HepG2 (cell line): ENCODE data around the gene VEZT. TPM values are rescaled to one million over a fixed set of nuclear protein-coding genes. Genes with fewer than 3 reads are reported as not detected.
A peak's percentile ranks its signal among the peaks of the same experiment; 100 is the strongest.

Experiments
- ATAC-seq: fragments of 200-7000 bp; cut with Tn5 transposase; 3 replicates; pipeline ENCODE4 v1.9.1; 2020; ENCODE audit warnings: mild to moderate bottlenecking, moderate library complexity
- BruUV-seq: library from RNA; stranded (reverse); fragments of 400-500 nt; replicated peaks from 2 replicates; lab custom pipeline; 2021; lab: Mats Ljungman, UMichigan
- CTCF ChIA-PET: fragments of 300-600 bp; formaldehyde crosslinking; extraction: SDS; loops from one replicate; lab custom pipeline; 2021; ENCODE audit warnings: low total read pairs, inconsistent platforms, low intra/inter-chr PET ratio; lab: Yijun Ruan, JAX
- POLR2A ChIA-PET: fragments of 350-600 bp; sonication (Branson Sonifier 250); formaldehyde crosslinking; loops from one replicate; lab custom pipeline; 2020; ENCODE audit warnings: antibody characterized with exemption, inconsistent platforms; lab: Yijun Ruan, JAX
- DNase-seq: peaks from one replicate; pipeline ENCODE4 v3.0.0-alpha.2; 2015; ENCODE audit warnings: low spot score
- FAIRE-seq: peaks from 3 replicates; lab custom pipeline; 2011; peaks lifted over from hg19 to GRCh38; lab: Jason Lieb, UNC
- H2AFZ ChIP-seq: one replicate; pipeline ENCODE4 v1.6.1; 2011; ENCODE audit warnings: low read length, inconsistent platforms
- H3K27ac ChIP-seq: fragments of 300-600 bp; 3 replicates; pipeline ENCODE4 v1.8.0; 2011; ENCODE audit warnings: mixed run types, mild to moderate bottlenecking, mixed read lengths, low read length, inconsistent platforms; ENCODE audit not compliant: insufficient read depth; ENCODE audit errors: extremely low read length
- H3K27me3 ChIP-seq, 2 experiments: fragments of 200-600 bp in 1 of 2; 2 replicates in 1 of 2; 3 replicates in 1 of 2; pipeline versions ENCODE4 v1.6.0 to v1.8.0; 2011; ENCODE audit warnings: low read length in 2 of 2, mild to moderate bottlenecking in 2 of 2, moderate library complexity in 2 of 2, inconsistent platforms in 1 of 2; ENCODE audit not compliant: insufficient read depth in 2 of 2, control insufficient read depth in 1 of 2
- H3K36me3 ChIP-seq, 2 experiments: fragments of 200-600 bp in 1 of 2; replicated peaks in 1 of 2; 2 replicates in 1 of 2; 3 replicates in 1 of 2; pipeline versions ENCODE4 v1.5.1 to v1.8.0; 2011; ENCODE audit warnings: low read length in 2 of 2, inconsistent platforms in 1 of 2; ENCODE audit not compliant: insufficient read depth in 2 of 2, control insufficient read depth in 1 of 2
- H3K4me1 ChIP-seq: 2 replicates; pipeline ENCODE4 v1.5.1; 2012; ENCODE audit warnings: low read length, inconsistent platforms; ENCODE audit not compliant: insufficient read depth
- H3K4me2 ChIP-seq: 2 replicates; pipeline ENCODE4 v1.6.0; 2011; ENCODE audit warnings: low read depth, low read length, inconsistent platforms
- H3K4me3 ChIP-seq, 3 experiments: fragments of 200-600 bp in 1 of 3; sonication (generic), shearing (Covaris generic) in 1 of 3; replicated peaks in 1 of 3; 2 replicates each; pipeline ENCODE4 v1.5.1; 2011 to 2016; ENCODE audit warnings: low read length in 3 of 3, inconsistent platforms in 2 of 3, low read depth in 2 of 3, mild to moderate bottlenecking in 2 of 3, control low read depth in 1 of 3, mixed read lengths in 1 of 3; ENCODE audit not compliant: insufficient read depth in 1 of 3
- H3K79me2 ChIP-seq: one replicate; pipeline ENCODE4 v1.6.1; 2011; ENCODE audit warnings: low read length, inconsistent platforms; ENCODE audit not compliant: insufficient read depth
- H3K9ac ChIP-seq: 2 replicates; pipeline ENCODE4 v1.6.0; 2011; ENCODE audit warnings: mild to moderate bottlenecking, low read depth, low read length, inconsistent platforms; ENCODE audit not compliant: insufficient read depth
- H3K9me3 ChIP-seq: 2 replicates; pipeline ENCODE4 v1.5.1; 2012; ENCODE audit warnings: mild to moderate bottlenecking, low read length
- H4K20me1 ChIP-seq: 2 replicates; pipeline ENCODE4 v1.6.0; 2011; ENCODE audit warnings: inconsistent platforms, mild to moderate bottlenecking, low read length, moderate library complexity; ENCODE audit not compliant: insufficient read depth
- HIVEP1 ChIP-seq: sonication (generic); formaldehyde crosslinking; IDR thresholded peaks from 2 replicates; pipeline ENCODE4 v1.4.0; 2020; ENCODE audit warnings: mild to moderate bottlenecking, missing genetic modification reagents
- NFYB ChIP-seq: sonication (generic); formaldehyde crosslinking; IDR thresholded peaks from 2 replicates; pipeline ENCODE4 v1.4.0; 2020; ENCODE audit warnings: missing genetic modification reagents
- ZNF281 ChIP-seq: sonication (generic); formaldehyde crosslinking; IDR thresholded peaks from 2 replicates; pipeline ENCODE4 v1.4.0; 2020; ENCODE audit warnings: missing genetic modification reagents, borderline replicate concordance
- ZNF770 ChIP-seq: sonication (generic); formaldehyde crosslinking; IDR thresholded peaks from 2 replicates; pipeline ENCODE4 v1.5.0; 2020; ENCODE audit warnings: mild to moderate bottlenecking, missing genetic modification reagents
- WGBS: methylation state at CpG from one replicate; pipeline ENCODE4 v1.1.6; 2017; ENCODE audit warnings: low lambda C conversion rate; 5-methylcytosine and 5-hydroxymethylcytosine counted together
- in situ Hi-C: cut with HindIII; loops from 2 replicates; pipeline ENCODE4 v1.10.0; 2017; ENCODE audit warnings: low pct_unique_long_range_greater_than_20kb; ENCODE audit not compliant: extremely low pct_ligation_motif_present
- intact Hi-C: fragments of 100-400 bp; cut with micrococcal nuclease; formaldehyde crosslinking; loops from one replicate; pipeline ENCODE4 v1.10.0; 2022; ENCODE audit not compliant: unreplicated experiment
- polyA plus RNA-seq, 8 experiments: library from polyadenylated mRNA; depleted of rRNA in 3 of 8; stranded (reverse) in 7 of 8; unstranded in 1 of 8; fragments of >200 nt; fragmentation: Illumina TruSeq in 4 of 8; extraction: Trizol in 4 of 8; gene quantifications; 2 replicates each; pipeline versions ENCODE4 v1.2.1 to v1.2.3, GENCODE V29; 2011 to 2016; ENCODE audit warnings: low read depth in 4 of 8, missing spikeins in 1 of 8, mixed read lengths in 1 of 8; ENCODE audit not compliant: insufficient read depth in 1 of 8
- total RNA-seq, 5 experiments: library from RNA; depleted of rRNA; stranded (reverse); fragments of >200 nt; fragmentation: Illumina TruSeq; extraction: Trizol; gene quantifications; 2 replicates each; pipeline ENCODE4 v1.2.3, GENCODE V29; 2016; ENCODE audit warnings: low read depth in 1 of 5
- TF ChIP-seq, protein P1 (sequence below): sonication (generic); formaldehyde crosslinking; IDR thresholded peaks from 2 replicates; pipeline ENCODE4 v1.5.1; 2020; ENCODE audit warnings: mild to moderate bottlenecking, missing genetic modification reagents, borderline replicate concordance

VEZT gene
- total and polyA plus RNA-seq, 2 of the 13 experiments (the other 11 are each of a cell fraction or from before 2014, with no cell fraction given) = 35.5 to 51.6 TPM

DNA sequence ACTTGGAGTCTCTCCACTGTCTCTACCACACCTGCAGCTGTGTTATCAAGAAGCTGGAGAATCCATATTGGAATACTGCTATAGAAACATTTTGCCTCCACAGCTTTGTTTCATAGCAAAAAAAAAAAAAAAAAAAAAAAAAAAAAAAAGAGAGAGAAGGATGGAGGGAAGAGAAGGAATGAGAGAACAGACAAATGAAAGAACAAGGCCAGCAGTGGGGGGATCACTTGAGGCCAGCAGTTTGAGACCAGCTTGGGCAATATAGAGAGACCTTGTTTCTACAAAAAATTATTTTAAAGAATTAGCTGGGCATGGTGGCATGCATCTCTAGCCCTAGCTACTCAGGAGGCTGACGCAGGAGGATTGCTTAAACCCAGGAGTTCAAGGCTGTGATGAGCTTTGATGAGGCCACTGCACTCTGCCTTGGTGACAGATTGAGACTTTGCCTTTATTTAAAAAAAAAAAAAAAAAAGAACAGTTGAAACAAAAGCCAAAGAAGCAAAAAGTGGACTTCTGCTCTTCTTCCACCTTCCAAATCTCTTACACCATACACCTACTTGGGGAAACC, 8.1 kb downstream of the VEZT start:
- Histone ChIP-seq H3K4me3 (no peak overlapping the region), H4K20me1 (0 out of 2 replicates have a peak, but pooled peaks cover 6% of the 10 kb centered on the region), H3K36me3 (peaks cover 1 to 8% of the 10 kb centered on the region in 2 experiments; a peak in 3 of 5 replicates), H3K27me3 (no peaks in the 10 kb centered on the region), H3K79me2 (peaks cover 78% of the 10 kb centered on the region), H3K4me2 (no peak overlapping the region), H3K9ac (no peak overlapping the region), H2AFZ (no peak overlapping the region), H3K9me3 (no peaks in the 10 kb centered on the region)
- no TSS peak for BruUV-seq
- CTCF ChIA-PET = no interaction called here
- FAIRE-seq (no peak), DNase-seq (no peak)
- 82% methylated on average over 1 of the region's 1 CpG for WGBS
- intact Hi-C loops (no loop called here), in situ Hi-C loops (no loop called here)
- TF ChIP-seq NFYB (no peak), ZNF770 (CRISPR knock-in tag) (0 out of 2 replicates have a peak, but pooled peaks have one; percentile 11)
- TF ChIP-seq, all 625 proteins: peak for 1
- POLR2A ChIA-PET = interaction anchor here (0.7 to 1.2 kb wide), 2 partner anchors 8 to 16 kb away, joined by 3 to 5 read pairs; partner anchors contain the start of genes FGD6 and VEZT
- no peak for ATAC-seq
- H3K27ac ChIP-seq = no peak overlapping the region
- H3K4me1 ChIP-seq = peaks cover 24% of the 10 kb centered on the region

DNA sequence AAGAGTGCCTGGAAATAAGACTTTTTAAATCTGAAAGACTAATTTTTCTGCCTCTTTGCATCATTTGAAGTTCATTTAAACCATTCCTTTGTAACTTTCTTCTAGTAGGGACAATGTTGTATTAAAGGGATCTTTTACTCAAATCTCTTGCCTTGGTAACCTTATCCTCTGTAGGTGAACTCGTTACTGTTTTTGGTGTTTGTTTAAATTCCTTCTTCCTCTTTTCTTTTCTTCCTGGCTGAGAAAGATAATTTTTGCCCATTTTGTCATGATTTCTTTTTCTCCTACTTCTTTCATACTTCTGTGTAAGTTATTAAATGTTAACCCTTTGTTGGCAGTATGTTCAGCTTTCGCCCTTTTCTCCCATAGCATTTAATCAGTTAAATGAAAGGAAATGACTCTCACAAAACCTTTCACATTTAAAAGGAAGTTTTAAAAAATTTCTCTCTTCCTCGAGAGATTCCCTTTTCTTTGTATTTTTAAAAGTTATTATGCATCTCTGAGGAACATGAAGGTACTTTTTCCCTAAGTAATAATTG, 10.3 kb downstream of the VEZT start:
- FAIRE-seq = no peak
- H3K79me2 ChIP-seq = peaks cover 78% of the 10 kb centered on the region
- DNase-seq = no peak
- ChIA-PET POLR2A (no interaction called here), CTCF (no interaction called here)
- H3K27ac ChIP-seq = no peak overlapping the region
- 0 out of 2 replicates have a peak, but pooled peaks cover 2% of the 10 kb centered on the region for H4K20me1 ChIP-seq
- ATAC-seq = no peak
- in situ Hi-C loops (no loop called here), intact Hi-C loops (no loop called here)
- no peaks in the 10 kb centered on the region for H3K9me3 ChIP-seq
- no peaks in the 10 kb centered on the region for H3K27me3 ChIP-seq
- no peak overlapping the region for H2AFZ ChIP-seq
- no peak overlapping the region for H3K4me3 ChIP-seq
- BruUV-seq = no TSS peak
- peaks cover 3 to 8% of the 10 kb centered on the region in 2 experiments; a peak in 3 of 5 replicates for H3K36me3 ChIP-seq
- 95% methylated on average over 3 of the region's 3 CpGs for WGBS
- H3K9ac ChIP-seq = no peak overlapping the region
- H3K4me2 ChIP-seq = no peak overlapping the region
- peaks cover 31% of the 10 kb centered on the region for H3K4me1 ChIP-seq
- TF ChIP-seq, protein P1, sequence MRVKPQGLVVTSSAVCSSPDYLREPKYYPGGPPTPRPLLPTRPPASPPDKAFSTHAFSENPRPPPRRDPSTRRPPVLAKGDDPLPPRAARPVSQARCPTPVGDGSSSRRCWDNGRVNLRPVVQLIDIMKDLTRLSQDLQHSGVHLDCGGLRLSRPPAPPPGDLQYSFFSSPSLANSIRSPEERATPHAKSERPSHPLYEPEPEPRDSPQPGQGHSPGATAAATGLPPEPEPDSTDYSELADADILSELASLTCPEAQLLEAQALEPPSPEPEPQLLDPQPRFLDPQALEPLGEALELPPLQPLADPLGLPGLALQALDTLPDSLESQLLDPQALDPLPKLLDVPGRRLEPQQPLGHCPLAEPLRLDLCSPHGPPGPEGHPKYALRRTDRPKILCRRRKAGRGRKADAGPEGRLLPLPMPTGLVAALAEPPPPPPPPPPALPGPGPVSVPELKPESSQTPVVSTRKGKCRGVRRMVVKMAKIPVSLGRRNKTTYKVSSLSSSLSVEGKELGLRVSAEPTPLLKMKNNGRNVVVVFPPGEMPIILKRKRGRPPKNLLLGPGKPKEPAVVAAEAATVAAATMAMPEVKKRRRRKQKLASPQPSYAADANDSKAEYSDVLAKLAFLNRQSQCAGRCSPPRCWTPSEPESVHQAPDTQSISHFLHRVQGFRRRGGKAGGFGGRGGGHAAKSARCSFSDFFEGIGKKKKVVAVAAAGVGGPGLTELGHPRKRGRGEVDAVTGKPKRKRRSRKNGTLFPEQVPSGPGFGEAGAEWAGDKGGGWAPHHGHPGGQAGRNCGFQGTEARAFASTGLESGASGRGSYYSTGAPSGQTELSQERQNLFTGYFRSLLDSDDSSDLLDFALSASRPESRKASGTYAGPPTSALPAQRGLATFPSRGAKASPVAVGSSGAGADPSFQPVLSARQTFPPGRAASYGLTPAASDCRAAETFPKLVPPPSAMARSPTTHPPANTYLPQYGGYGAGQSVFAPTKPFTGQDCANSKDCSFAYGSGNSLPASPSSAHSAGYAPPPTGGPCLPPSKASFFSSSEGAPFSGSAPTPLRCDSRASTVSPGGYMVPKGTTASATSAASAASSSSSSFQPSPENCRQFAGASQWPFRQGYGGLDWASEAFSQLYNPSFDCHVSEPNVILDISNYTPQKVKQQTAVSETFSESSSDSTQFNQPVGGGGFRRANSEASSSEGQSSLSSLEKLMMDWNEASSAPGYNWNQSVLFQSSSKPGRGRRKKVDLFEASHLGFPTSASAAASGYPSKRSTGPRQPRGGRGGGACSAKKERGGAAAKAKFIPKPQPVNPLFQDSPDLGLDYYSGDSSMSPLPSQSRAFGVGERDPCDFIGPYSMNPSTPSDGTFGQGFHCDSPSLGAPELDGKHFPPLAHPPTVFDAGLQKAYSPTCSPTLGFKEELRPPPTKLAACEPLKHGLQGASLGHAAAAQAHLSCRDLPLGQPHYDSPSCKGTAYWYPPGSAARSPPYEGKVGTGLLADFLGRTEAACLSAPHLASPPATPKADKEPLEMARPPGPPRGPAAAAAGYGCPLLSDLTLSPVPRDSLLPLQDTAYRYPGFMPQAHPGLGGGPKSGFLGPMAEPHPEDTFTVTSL (CRISPR knock-in tag) = no peak
- TF ChIP-seq HIVEP1 (CRISPR knock-in tag) = no peak
- no peak for TF ChIP-seq ZNF281
